OCI-LY1 (cell line): Measurements from ENCODE around the gene CEMIP.

ENCODE experiments used
- H2AFZ ChIP-seq: fragments of 200-600 bp; sonication (generic), shearing (Covaris generic); 2 replicates; pipeline ENCODE4 v1.6.0; 2014; ENCODE audit warnings: antibody characterized with exemption, mild to moderate bottlenecking, low read length
- H3F3A ChIP-seq: fragments of 200-600 bp; sonication (generic), shearing (Covaris generic); 2 replicates; pipeline ENCODE4 v1.6.0; 2014; ENCODE audit warnings: mild to moderate bottlenecking, antibody characterized with exemption, low read length, moderate library complexity; ENCODE audit not compliant: insufficient read depth
- H3K27ac ChIP-seq: fragments of 200-600 bp; sonication (generic); 2 replicates; pipeline ENCODE4 v1.5.1; 2014; ENCODE audit warnings: low read length, mixed run types, mild to moderate bottlenecking, low read depth; ENCODE audit not compliant: poor library complexity, severe bottlenecking
- H3K27me3 ChIP-seq: fragments of 200-600 bp; sonication (generic); 2 replicates; pipeline ENCODE4 v1.6.0; 2014; ENCODE audit warnings: antibody characterized with exemption, mild to moderate bottlenecking, low read length, moderate library complexity; ENCODE audit not compliant: insufficient read depth
- H3K36me3 ChIP-seq: fragments of 200-600 bp; sonication (generic); 2 replicates; pipeline ENCODE4 v1.6.1; 2014; ENCODE audit warnings: mild to moderate bottlenecking, antibody characterized with exemption, low read length, moderate library complexity, mixed read lengths; ENCODE audit not compliant: insufficient read depth
- H3K4me1 ChIP-seq: fragments of 200-600 bp; sonication (generic); 2 replicates; pipeline ENCODE4 v1.5.1; 2014; ENCODE audit warnings: mild to moderate bottlenecking, low read length, moderate library complexity; ENCODE audit not compliant: insufficient read depth, severe bottlenecking
- H3K4me2 ChIP-seq: fragments of 200-600 bp; sonication (generic), shearing (Covaris generic); 2 replicates; pipeline ENCODE4 v1.6.1; 2014; ENCODE audit warnings: low read length
- H3K4me3 ChIP-seq: fragments of 200-600 bp; sonication (generic); 2 replicates; pipeline ENCODE4 v1.5.1; 2014; ENCODE audit warnings: low read length, low read depth, mild to moderate bottlenecking, mixed read lengths; ENCODE audit not compliant: poor library complexity, severe bottlenecking
- H3K79me2 ChIP-seq: fragments of 200-600 bp; shearing (Covaris generic); 2 replicates; pipeline ENCODE4 v1.6.1; 2016; ENCODE audit warnings: mixed run types, low read length, mixed read lengths; ENCODE audit not compliant: insufficient read depth
- H3K9ac ChIP-seq: fragments of 200-600 bp; sonication (generic), shearing (Covaris generic); 2 replicates; pipeline ENCODE4 v1.6.1; 2014; ENCODE audit warnings: mild to moderate bottlenecking, low read length, mixed read lengths
- H3K9me2 ChIP-seq: fragments of 200-600 bp; sonication (generic), shearing (Covaris generic); 2 replicates; pipeline ENCODE4 v1.6.1; 2014; ENCODE audit warnings: low read depth, mild to moderate bottlenecking, low read length, mixed read lengths
- H3K9me3 ChIP-seq: fragments of 200-600 bp; shearing (Covaris generic); 2 replicates; pipeline ENCODE4 v1.6.1; 2014; ENCODE audit warnings: low read length, mixed read lengths
- H4K20me1 ChIP-seq: fragments of 200-600 bp; sonication (generic), shearing (Covaris generic); 2 replicates; pipeline ENCODE4 v1.6.0; 2016; ENCODE audit warnings: mild to moderate bottlenecking, low read length; ENCODE audit not compliant: insufficient read depth
- CTCF ChIP-seq: fragments of 200-600 bp; sonication (generic), shearing (Covaris generic); IDR thresholded peaks from 2 replicates; pipeline ENCODE4 v1.5.1; 2017; ENCODE audit warnings: mild to moderate bottlenecking, antibody characterized with exemption, low read length, moderate library complexity, mixed read lengths
- EZH2 ChIP-seq: fragments of 200-600 bp; sonication (generic), shearing (Covaris generic); IDR thresholded peaks from 2 replicates; pipeline ENCODE4 v1.8.0; 2017; ENCODE audit warnings: borderline replicate concordance, mixed run types, mild to moderate bottlenecking, antibody characterized with exemption, low read length, moderate library complexity, mixed read lengths

The CEMIP gene

GRCh38 chr15:80856809-80857377 lies 77.7 kb downstream of the CEMIP start:
- H2AFZ ChIP-seq: no peak overlapping the region
- no peaks in the 10 kb centered on the region for H3K9me3 ChIP-seq
- H3K4me1 ChIP-seq: no peaks in the 10 kb centered on the region
- H3K4me2 ChIP-seq: no peak overlapping the region
- H4K20me1 ChIP-seq: no peaks in the 10 kb centered on the region
- no peaks in the 10 kb centered on the region for H3K36me3 ChIP-seq
- H3F3A ChIP-seq: no peaks in the 10 kb centered on the region
- no peaks in the 10 kb centered on the region; the same call in 1 of the 2 replicates for H3K27me3 ChIP-seq
- no peak for TF ChIP-seq EZH2
- TF ChIP-seq CTCF: no peak
- no peak overlapping the region for H3K4me3 ChIP-seq
- no peak overlapping the region for H3K27ac ChIP-seq
- no peaks in the 10 kb centered on the region for H3K79me2 ChIP-seq
- no peak overlapping the region for H3K9ac ChIP-seq
- H3K9me2 ChIP-seq: no peaks in the 10 kb centered on the region

GRCh38 chr15:80861731-80862170 lies 82.6 kb downstream of the CEMIP start:
- Histone ChIP-seq H3K4me1 (no peaks in the 10 kb centered on the region), H3K9ac (no peak overlapping the region), H4K20me1 (no peaks in the 10 kb centered on the region), H2AFZ (no peak overlapping the region), H3K4me2 (no peak overlapping the region), H3K27ac (no peak overlapping the region), H3K9me2 (no peaks in the 10 kb centered on the region), H3F3A (no peaks in the 10 kb centered on the region), H3K9me3 (no peaks in the 10 kb centered on the region), H3K36me3 (no peaks in the 10 kb centered on the region), H3K79me2 (no peaks in the 10 kb centered on the region), H3K27me3 (no peaks in the 10 kb centered on the region; the same call in 1 of the 2 replicates), H3K4me3 (no peak overlapping the region)
- no peak for TF ChIP-seq CTCF

GRCh38 chr15:80864666-80865065 lies 85.5 kb downstream of the CEMIP start:
- Histone ChIP-seq H3K27ac (no peak overlapping the region), H3K79me2 (no peaks in the 10 kb centered on the region), H4K20me1 (no peaks in the 10 kb centered on the region), H3F3A (no peaks in the 10 kb centered on the region), H3K9me2 (no peaks in the 10 kb centered on the region), H3K27me3 (no peaks in the 10 kb centered on the region; the same call in 1 of the 2 replicates), H3K4me1 (no peaks in the 10 kb centered on the region), H2AFZ (no peak overlapping the region), H3K4me3 (no peak overlapping the region), H3K9me3 (no peaks in the 10 kb centered on the region), H3K36me3 (no peaks in the 10 kb centered on the region), H3K9ac (no peak overlapping the region), H3K4me2 (no peak overlapping the region)
- TF ChIP-seq EZH2: no peak
- no peak for TF ChIP-seq CTCF
